HUES64 (cell line): ENCODE data around the gene MED1.
"Not testable (repeated sequence)": the region's sequence is repeated elsewhere in the genome, so short reads cannot be mapped to it uniquely, and the experiment has no call there.

ENCODE experiments used
- H3K27ac ChIP-seq: 2 replicates; pipeline ENCODE4 v1.7.0; 2013; ENCODE audit warnings: low read depth, low read length, inconsistent platforms
- H3K27me3 ChIP-seq: 2 replicates; pipeline ENCODE4 v1.6.1; 2013; ENCODE audit warnings: mild to moderate bottlenecking, low read length; ENCODE audit not compliant: insufficient read depth
- H3K36me3 ChIP-seq: 2 replicates; pipeline ENCODE4 v1.6.1; 2013; ENCODE audit warnings: mild to moderate bottlenecking, low read length; ENCODE audit not compliant: insufficient read depth
- H3K4me1 ChIP-seq: 2 replicates; pipeline ENCODE4 v1.6.1; 2013; ENCODE audit warnings: mild to moderate bottlenecking, low read length, moderate library complexity; ENCODE audit not compliant: insufficient read depth
- H3K4me3 ChIP-seq: 2 replicates; pipeline ENCODE4 v1.5.1; 2013; ENCODE audit warnings: mild to moderate bottlenecking, low read length, moderate library complexity
- H3K9ac ChIP-seq: 2 replicates; pipeline ENCODE4 v1.6.1; 2013; ENCODE audit warnings: mild to moderate bottlenecking, low read depth, low read length
- H3K9me3 ChIP-seq: 2 replicates; pipeline ENCODE4 v1.6.1; 2013; ENCODE audit warnings: low read depth, low read length; ENCODE audit not compliant: insufficient read depth
- WGBS: fragments of 150-250, 120-280 bp; methylation state at CpG from one replicate; pipeline ENCODE4 v1.1.7; 2013; ENCODE audit warnings: missing lambda C conversion rate; 5-methylcytosine and 5-hydroxymethylcytosine counted together

MED1 gene

DNA sequence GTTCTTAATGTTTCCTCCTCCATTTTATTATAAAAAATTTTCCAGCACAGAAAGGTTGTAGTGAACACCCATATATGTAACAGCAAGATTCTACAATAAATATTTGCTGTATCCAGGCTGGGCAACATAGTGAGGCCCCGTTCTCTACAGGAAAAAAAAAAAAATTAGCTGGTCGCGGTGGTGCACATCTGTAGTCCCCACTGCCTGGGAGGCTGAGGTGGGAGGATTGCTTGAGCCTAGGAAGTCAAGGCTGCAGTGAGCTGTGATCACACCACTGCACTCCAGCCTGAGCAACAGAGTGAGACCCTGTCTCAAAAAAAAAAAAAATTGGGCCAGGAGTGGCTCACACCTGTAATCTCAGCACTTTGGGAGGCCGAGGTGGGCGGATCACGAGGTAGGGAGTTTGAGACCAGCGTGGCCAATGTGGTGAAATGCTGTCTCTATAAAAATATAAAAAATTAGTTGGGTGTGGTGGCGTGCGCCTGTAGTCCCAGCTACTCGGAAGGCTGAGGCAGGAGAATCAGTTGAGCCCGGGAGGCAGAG lies 13.6 kb upstream of the MED1 start:
- H3K4me1 ChIP-seq: 0 out of 2 replicates have a peak, but pooled peaks cover 11% of the 10 kb centered on the region
- H3K27me3 ChIP-seq, H3K27ac ChIP-seq, H3K9me3 ChIP-seq: not testable (repeated sequence)
- peaks cover 18% of the 10 kb centered on the region for H3K36me3 ChIP-seq
- peak overlapping the region; percentile 99 for H3K9ac ChIP-seq
- H3K4me3 ChIP-seq: peak overlapping the region; percentile 81; the same call in 1 of the 2 replicates
- WGBS: 93% methylated on average over 11 of the region's 11 CpGs

GRCh38 chr17:39462631-39463375 lies 11.7 kb upstream of the MED1 start:
- H3K9me3 ChIP-seq: no peaks in the 10 kb centered on the region
- H3K4me3 ChIP-seq: peak overlapping the region; percentile 81
- 0 out of 2 replicates have a peak, but pooled peaks cover 11% of the 10 kb centered on the region for H3K4me1 ChIP-seq
- no peak overlapping the region for H3K27ac ChIP-seq
- H3K36me3 ChIP-seq: peaks cover 9% of the 10 kb centered on the region
- WGBS: 5% methylated on average over 28 of the region's 28 CpGs
- no peaks in the 10 kb centered on the region for H3K27me3 ChIP-seq
- H3K9ac ChIP-seq: peak overlapping the region; percentile 99

- Histone ChIP-seq H3K27me3 (no peaks in the 10 kb centered on the region), H3K27ac (peak overlapping the region; percentile 94), H3K9me3 (no peaks in the 10 kb centered on the region), H3K4me1 (0 out of 2 replicates have a peak, but pooled peaks cover 11% of the 10 kb centered on the region), H3K9ac (peak overlapping the region; percentile 99), H3K4me3 (peak overlapping the region; percentile 81), H3K36me3 (peaks cover 4% of the 10 kb centered on the region)
- under 1% methylated on average over 30 of the region's 34 CpGs for WGBS
These were observed 11.0 kb upstream of the MED1 start for GRCh38 chr17:39461926-39462569.

GRCh38 chr17:39461113-39461925 lies 10.3 kb upstream of the MED1 start, which contains the start of gene CDK12:
Gene CDK12 (plus strand): TSS chr17:39461486. CDS start chr17:39462072, 586 bp downstream.
- no peaks in the 10 kb centered on the region for H3K9me3 ChIP-seq
- 3% methylated on average over 45 of the region's 51 CpGs for WGBS
- peak within 1 kb of the TSS; percentile 94 for H3K27ac ChIP-seq
- peaks cover 3% of the 10 kb centered on the region; the same call in 1 of the 2 replicates for H3K36me3 ChIP-seq
- H3K9ac ChIP-seq: peak within 1 kb of the TSS; percentile 99
- H3K27me3 ChIP-seq: no peaks in the 10 kb centered on the region
- H3K4me3 ChIP-seq: peak within 1 kb of the TSS; percentile 81
- H3K4me1 ChIP-seq: 0 out of 2 replicates have a peak, but pooled peaks cover 11% of the 10 kb centered on the region

- Histone ChIP-seq H3K27ac (no peak overlapping the region), H3K9ac (no peak overlapping the region), H3K36me3 (no peaks in the 10 kb centered on the region), H3K27me3 (no peaks in the 10 kb centered on the region), H3K9me3 (no peaks in the 10 kb centered on the region), H3K4me3 (no peak overlapping the region), H3K4me1 (no peaks in the 10 kb centered on the region)
- 92% methylated on average over 4 of the region's 4 CpGs for WGBS
These were observed 4.9 kb upstream of the MED1 start for GRCh38 chr17:39455919-39456318.

DNA sequence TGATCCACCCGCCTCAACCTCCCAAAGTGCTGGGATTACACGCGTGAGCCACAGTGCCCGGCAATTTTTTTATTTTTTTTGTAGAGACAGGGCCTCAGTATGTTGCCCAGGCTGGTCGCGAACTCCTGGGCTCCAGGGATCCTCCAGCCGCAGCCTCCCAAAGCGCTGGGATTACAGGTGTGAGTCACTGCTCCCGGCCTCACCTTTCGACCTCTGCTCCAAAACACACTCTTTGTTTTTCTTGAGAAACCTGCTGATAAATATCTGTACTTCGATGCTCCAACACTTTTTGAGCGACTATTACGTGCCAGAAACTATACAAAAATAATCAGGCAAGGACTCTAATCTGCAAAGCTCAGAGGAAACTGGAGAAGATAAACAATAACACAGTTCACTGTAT lies 1.0 kb downstream of the MED1 start:
- Histone ChIP-seq H3K9me3 (no peaks in the 10 kb centered on the region), H3K27ac (no peak overlapping the region; the same call in 1 of the 2 replicates), H3K4me1 (no peaks in the 10 kb centered on the region), H3K27me3 (no peaks in the 10 kb centered on the region), H3K36me3 (peaks cover 33% of the 10 kb centered on the region), H3K9ac (peak overlapping the region; percentile 98), H3K4me3 (peak overlapping the region; percentile 86)
- WGBS: 92% methylated on average over 13 of the region's 13 CpGs

DNA sequence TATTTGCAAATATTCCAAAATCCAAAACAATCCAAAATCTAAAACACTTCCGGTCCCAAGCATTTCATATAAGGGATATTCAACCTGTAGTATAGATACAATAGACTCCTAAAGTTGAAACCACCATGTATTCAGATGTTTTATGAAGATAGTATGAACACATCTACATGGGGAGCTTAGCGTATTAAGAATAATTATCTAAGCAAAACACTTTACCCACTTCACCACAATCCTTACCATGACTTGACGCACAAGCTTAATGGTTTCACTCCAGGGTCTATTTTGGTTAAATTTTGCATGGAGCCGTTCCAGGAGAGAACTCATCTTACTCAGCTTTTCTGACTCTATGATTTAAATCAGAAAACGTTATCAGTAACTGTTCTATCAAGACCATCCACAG lies 3.5 kb downstream of the MED1 start:
- no peaks in the 10 kb centered on the region for H3K27me3 ChIP-seq
- peaks cover 56% of the 10 kb centered on the region for H3K36me3 ChIP-seq

DNA sequence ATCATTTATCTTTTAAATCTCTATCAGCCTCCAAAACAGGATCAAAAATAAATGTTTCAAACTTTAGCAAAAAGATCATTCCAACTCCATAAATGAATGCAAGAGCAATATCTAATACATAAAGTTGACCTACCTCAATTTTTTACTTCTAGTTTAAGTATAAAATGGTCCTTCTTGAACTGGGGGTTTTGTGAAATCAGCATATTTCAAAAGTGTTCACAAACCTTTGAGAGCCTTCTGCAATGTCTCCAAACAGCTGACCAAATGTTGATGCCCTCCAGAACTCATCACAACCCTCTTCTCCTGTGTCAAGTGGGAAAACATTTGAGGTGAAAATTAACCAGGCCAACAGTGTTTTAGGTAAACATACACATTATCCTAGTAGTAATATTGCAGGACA lies 7.7 kb downstream of the MED1 start:
- Histone ChIP-seq H3K9me3 (no peaks in the 10 kb centered on the region), H3K9ac (no peak overlapping the region), H3K36me3 (peaks cover 92% of the 10 kb centered on the region), H3K27ac (no peak overlapping the region), H3K4me3 (no peak overlapping the region), H3K27me3 (no peaks in the 10 kb centered on the region), H3K4me1 (no peaks in the 10 kb centered on the region)

More for the DNA sequence above, 3.5 kb downstream of the MED1 start:
- Histone ChIP-seq H3K4me3 (no peak overlapping the region), H3K9me3 (no peaks in the 10 kb centered on the region), H3K27ac (no peak overlapping the region), H3K9ac (no peak overlapping the region), H3K4me1 (no peaks in the 10 kb centered on the region)
- 95% methylated on average over 4 of the region's 5 CpGs for WGBS

DNA sequence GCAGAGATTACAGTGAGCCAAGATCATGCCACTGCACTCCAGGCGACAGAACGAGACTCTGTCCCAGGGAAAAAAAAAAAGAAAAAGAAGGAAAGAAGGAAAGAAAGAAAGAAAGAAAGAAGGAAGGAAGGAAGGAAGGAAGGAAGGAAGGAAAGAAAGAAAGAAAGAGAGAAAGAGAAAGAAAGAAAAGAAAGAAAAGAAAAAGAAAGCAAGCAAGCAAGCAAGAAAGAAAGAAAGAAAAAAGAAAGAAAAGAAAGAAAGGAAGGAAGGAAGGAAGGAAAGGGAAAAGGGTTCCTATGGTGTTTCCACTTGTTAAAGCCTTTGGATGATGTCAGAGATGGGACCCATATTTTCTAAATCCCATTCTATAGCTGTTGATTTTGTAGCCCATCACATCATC lies 11.2 kb downstream of the MED1 start:
- H3K9ac ChIP-seq, H3K9me3 ChIP-seq, H3K4me1 ChIP-seq, H3K4me3 ChIP-seq, H3K27ac ChIP-seq, H3K27me3 ChIP-seq: not testable (repeated sequence)
- H3K36me3 ChIP-seq: peaks cover 89% of the 10 kb centered on the region
- WGBS: 95% methylated on average over 2 of the region's 2 CpGs

- H3K9me3 ChIP-seq: no peaks in the 10 kb centered on the region
- H3K9ac ChIP-seq: no peak overlapping the region
- no peak overlapping the region for H3K27ac ChIP-seq
- peaks cover 93% of the 10 kb centered on the region for H3K36me3 ChIP-seq
- H3K27me3 ChIP-seq: no peaks in the 10 kb centered on the region
- whole genome bisulfite sequencing: 93% methylated on average over 4 of the region's 4 CpGs
- no peak overlapping the region for H3K4me3 ChIP-seq
- no peaks in the 10 kb centered on the region for H3K4me1 ChIP-seq
These were observed 21.5 kb downstream of the MED1 start for GRCh38 chr17:39429600-39429999.
